NCI-H1436 treated with DMSO at 0.1 percent for 48 hours (cell line): ENCODE data around the gene ZNF668.
"Not testable (repeated sequence)": the region's sequence is repeated elsewhere in the genome, so short reads cannot be mapped to it uniquely, and the experiment has no call there.

Source experiments
- DNase-seq: peaks from one replicate; lab custom pipeline; 2025; lab: John Stamatoyannopoulos, UW

Gene ZNF668

DNA sequence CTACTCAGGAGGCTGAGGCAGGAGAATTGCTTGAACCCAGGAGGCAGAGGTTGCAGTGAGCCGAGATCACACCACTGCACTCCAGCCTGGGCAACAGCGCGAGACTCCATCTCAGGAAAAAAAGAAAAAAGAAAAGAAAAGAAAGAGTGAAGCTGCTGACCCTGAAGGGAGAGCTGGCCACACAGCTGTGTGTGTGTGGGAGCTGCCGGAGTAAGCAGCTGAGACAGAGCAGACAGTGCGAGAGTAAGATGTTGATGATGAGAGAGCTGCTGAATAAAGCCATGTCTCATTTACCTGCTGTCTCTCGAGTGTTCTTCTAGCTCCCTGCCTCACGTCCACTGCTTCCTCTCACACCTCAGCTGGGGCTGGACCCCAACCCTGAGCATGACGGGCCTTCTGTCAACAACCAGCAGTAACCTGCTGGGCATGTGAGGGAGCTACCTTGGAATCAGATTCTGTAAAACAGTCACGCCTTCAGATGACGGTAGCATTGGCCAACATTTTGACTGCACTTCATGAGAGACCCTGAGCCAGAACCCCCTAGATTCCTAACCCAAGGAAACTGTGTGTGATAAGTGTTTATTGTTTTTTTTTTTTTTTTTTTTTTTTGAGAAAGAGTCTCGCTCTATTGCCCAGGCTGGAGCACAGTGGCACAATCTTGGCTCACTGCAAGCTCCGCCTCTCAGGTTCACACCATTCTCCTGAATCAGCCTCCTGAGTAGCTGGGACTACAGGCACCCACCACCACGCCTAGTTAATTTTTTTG is 27.0 kb upstream of the ZNF668 start:
- not testable (repeated sequence) for DNase-seq

DNA sequence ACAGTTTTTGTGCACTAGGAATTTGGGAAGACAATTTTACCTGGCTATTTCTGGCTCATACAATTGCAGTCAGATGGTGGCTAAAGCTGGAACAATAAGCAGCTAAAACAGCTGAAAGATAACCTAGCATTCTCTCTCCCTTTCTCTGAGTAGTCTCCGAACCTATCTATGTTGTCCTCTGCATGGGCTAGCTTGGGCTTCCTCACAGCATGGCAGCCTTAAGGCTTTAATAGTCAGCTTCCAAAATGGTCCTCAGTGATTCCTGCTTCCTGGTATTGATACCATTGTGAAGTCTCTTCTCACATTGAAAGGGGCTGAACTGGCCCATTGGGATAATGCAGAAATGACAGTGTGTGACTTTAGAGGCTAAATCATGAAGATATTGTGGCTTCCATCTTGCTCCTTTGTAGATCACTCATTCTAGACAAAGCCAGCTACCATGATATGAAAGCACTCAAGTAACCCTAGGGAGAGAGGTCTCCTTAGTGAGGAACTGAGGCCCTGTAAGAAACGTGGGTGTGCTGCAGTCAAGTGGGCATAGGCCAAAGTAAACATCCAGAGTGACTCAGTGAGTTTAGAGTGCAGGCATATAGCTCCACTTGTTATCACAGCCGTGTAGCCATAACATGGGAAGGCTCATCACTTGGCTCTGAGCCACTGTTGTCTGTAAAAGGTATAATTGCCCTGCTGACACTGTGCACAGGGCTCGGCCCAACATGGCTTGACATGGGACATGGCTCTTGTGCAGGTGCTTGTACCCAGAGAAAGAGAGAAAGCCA is 26.0 kb upstream of the ZNF668 start:
- no peak for DNase-seq

DNA sequence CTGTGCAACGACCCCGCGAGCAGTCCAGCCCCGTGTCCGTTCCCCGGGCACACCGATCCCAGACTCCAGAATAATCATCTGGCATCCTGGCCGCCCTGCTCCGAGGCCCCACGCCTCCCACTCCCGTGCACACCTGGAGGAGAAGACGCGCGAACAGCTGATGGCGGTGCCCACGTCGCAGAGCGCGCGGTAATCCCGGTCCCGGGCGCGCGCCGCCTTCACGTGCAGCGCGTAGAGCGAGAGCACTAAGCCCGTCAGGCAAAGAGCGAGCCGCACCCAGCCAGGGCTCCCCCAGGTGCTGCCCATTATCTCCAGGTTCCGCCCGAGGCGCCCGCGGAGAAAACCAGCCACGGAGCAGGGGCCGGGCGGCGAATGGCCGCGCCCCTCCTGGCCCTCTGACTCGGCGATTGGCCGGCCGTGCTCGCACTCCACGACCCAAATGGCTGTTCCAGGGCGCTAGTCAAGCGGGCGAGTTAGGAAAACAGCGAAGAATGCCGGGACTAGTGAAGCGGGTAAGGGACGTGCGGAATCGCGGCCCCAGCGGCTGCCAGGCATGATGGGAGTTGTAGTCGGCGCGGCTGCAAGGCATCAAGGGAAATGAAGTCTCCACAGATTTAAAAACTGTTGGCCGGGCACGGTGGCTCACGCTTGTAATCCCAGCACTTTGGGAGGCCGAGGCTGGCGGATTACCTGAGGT is 20.5 kb upstream of the ZNF668 start, which contains the start of gene VKORC1:
Gene VKORC1 (minus strand): TSS at position 374 of the 697 bp plus-strand sequence. CDS start 68 bp downstream, at position 306.
- DNase-seq: peak; percentile 87

DNA sequence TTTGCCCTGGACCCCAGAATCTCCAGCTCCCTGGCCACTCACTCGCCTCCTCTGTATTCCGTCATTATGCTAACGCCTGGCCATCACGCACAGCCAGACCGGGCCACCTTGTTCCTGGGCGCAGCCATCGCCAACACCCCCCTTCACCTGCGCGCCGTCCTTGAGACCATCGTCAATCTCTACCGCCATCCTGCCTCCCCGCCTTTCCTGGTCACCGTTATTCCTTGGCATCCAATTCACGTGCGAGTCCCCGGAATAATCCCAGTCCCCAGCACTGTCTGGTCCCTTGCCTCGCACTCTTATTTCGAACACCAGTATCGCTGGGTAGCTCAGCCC is 20.0 kb upstream of the ZNF668 start:
- no peak for DNase-seq

DNA sequence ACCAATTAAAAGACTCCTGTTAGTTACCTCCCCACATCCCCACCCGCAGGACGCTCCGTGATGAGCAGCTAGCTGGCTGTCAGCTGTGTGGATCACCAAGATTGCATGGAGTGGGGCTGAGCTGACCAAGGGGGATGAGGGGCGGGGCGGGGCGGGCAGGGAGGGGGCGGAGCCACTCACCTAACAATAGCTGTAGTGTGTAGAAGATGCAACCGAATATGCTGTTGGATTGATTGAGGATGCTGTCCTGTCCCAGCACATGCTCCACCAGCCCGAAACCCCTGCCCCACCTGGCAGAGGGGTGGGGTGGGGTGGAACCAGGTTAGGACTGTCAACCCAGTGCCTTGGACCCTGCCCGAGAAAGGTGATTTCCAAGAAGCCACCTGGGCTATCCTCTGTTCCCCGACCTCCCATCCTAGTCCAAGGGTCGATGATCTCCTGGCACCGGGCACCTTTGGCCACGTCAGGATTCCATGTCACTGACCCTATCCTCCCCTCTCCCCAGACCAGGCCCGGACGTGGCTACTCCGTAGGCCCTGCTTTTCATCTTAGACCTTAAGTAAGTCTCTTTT is 19.2 kb upstream of the ZNF668 start:
- no peak for DNase-seq

DNA sequence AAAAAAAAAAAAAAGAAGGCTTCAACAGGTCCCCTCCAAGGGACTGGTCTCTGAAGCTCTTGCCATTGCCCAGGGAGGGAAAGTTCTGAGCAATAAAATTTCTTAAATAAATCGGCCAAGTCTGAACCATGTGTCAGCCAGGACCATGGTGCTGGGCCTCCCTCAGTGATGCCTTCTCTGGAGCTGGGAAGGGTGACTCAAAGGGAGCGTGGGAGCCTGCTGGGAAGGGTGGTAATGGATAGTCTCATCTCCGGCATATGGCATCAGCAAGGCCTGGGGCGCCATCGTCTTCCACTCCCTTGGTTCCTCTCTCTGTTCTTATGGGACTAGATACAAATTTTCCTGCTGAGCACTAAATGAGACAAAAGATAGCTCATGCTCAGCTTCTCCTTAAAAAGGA is 18.3 kb upstream of the ZNF668 start:
- DNase-seq: no peak

DNA sequence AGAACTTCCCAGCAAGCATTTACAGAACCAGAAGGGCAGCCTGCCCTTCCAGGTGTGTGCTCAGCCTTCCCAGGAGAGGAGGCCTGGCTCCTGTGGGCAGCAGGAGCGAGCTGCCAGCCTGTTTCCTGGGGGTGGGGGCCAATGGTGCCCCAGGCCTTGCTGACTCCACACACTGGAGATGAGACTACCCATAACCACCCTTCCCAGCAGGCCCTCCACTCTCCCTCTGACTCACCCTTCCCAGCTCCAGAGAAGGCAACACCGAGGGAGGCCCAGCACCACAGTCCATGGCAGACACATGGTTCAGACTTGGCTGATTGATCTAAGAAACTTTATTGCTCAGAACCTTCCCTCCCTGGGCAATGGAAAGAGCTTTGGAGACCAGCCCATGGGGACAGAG is 16.5 kb upstream of the ZNF668 start:
- DNase-seq: no peak

DNA sequence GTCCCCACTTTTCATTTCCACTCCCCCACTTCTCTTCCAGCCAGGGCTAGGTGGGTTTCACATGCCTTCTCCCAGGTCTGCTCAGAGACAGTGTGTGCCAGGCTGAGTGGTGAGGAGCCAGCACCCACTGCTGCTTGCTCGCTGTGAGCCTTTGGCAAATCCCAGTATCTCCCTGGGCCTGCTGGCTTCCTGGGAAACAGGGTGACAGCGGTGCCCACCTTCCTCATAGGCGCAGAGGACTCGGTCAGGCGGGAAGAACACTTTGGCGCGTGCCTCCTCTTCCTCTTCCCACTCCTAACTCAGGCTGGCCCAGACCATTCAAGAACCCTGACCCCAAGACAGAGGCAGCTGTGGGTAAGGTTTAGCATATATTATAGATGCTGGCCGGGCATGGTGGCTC is 15.2 kb upstream of the ZNF668 start:
- DNase-seq: no peak

DNA sequence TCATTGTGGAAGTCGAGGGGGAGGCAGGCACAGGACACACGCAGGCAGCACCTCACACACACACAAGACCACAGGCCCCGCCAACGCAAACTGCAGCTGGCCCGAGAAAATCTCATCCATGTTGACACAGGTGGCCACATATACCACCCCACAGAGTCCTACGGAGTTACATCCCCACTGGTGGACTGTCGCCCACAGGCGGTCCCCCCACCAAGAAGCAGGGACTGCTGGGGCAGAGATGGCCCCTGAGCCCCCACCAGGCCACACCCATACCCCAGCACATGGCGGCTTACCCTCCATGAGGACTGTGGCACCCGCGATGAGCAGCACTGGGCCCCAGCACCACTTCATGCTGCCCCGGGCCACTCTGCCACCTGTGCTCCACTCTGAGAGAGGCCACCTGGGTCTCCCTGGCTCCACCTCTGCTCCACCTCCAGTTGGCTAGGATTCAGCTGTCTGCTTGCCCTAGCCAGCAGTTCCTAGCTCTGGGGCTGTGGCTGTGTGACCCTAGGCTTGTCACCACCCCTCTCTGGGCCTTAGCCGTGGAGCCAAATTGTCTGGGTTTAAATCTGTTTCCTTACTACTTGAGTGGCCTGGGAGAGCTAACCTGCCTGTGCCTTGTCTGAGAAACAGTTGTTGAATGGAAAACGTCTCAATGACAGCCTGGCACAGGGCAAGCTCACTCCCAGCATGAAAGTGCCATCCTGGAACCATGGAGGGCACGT is 14.6 kb upstream of the ZNF668 start, which contains the start of gene PRSS53:
Gene PRSS53 (minus strand): TSS at position 485 of the 725 bp plus-strand sequence. CDS start 134 bp downstream, at position 351.
- DNase-seq: no peak

DNA sequence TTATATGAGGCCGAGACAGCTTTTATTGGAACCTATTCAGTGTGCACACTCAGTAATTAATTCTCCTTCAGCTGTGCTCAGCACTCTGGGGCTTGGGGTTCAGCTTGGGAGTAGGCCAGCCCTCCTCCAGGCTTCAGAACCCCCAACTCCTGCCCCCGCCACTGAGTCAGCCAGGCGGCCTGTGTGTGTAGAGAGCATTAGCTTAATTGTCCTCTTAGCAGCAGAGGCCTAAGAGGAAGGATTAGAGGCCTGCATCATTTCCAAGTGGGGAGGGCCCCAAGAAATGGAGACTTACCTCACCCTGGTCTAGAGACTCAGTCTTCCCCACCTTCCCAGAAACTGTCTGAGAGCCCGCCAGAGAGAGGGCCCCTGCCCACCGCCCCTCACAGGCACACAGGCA is 13.9 kb upstream of the ZNF668 start:
- no peak for DNase-seq

DNA sequence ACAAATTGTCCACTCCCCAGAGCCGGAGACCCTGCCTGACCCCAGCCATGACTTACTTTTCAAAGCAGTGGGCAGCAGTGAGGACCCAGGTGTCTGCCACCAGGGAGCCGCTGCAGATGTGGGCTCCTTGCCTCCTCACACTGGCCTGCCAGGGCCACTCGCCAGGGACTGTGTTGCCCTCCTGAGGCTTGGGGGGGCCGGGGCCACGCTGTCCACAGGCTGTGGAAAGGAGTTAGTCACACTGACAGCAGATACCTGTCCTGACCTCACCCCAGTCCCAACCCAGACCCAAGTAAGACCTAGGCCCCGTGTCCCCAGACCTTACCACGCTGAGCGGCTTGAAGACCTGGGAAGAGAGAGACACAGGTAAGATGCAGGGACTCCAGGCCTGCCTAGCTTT is 13.4 kb upstream of the ZNF668 start:
- no peak for DNase-seq

DNA sequence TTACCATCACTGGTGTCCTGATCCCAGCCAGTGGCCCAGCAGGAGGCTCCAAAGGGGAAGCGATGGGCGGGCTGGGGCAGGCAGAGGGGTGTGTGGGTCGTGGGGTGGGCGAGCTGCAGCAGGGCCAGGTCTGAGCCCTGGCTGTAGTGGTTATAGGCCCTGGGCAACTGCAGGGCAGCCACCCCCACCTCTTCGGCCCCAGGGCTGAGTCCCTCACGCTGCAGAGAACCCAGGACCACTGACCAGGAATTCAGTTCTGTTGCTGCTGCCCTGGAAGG is 12.5 kb upstream of the ZNF668 start:
- no peak for DNase-seq

DNA sequence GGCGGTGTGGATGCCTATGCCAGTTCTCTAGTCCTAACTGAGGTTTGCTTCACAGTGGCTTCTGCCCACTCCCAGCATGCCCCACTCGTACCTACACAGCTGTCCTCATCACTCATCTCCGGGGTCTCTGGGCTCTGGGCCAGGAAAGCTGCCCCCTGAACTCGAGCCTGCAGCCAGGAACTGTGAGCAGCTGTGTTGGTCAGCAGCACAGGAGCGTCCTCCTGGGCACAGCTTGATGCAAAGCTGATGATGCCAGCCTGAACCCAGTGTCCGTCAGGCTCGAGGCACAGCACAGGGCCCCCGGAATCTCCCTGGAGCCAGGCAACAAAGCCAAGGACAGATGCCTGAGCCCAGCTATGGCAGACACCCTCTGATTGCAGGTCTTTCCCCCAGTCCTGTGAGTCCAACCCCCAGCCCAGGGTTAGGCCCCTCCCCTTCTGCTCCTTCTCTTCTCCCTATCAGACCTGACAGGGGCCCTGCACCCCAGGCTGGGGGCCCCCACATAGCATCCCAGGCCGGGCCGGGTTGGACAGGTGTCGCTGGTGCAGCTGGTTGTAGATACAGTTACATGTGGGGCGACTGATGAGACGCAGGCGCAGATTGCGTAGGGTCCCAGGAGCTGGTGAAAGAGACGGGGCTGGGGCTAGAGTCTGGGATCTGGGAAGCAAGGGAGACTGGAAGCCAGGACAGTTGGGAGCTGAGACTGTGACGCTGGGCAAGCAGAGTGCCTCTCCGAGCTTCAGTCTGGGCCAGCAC is 12.0 kb upstream of the ZNF668 start:
- DNase-seq: no peak

DNA sequence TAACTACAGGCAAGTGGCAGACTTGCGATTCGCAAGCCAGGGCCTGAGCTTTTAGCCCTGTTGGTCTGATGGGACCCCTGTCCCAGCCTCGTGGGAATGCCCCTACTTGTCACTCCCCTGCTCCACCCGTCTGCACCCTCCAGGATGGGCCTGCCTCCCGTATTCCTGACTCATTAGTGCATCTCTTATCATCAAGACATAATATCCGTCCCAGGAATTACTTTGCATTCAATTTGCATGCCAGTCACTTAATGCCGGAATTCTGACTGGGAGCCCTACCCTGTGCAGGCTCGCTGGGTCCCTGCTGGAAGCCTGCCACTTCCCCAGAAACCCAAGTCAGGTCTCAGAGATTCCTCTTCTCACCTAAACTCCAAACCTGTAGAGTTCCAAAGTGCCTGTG is 11.4 kb upstream of the ZNF668 start:
- no peak for DNase-seq

DNA sequence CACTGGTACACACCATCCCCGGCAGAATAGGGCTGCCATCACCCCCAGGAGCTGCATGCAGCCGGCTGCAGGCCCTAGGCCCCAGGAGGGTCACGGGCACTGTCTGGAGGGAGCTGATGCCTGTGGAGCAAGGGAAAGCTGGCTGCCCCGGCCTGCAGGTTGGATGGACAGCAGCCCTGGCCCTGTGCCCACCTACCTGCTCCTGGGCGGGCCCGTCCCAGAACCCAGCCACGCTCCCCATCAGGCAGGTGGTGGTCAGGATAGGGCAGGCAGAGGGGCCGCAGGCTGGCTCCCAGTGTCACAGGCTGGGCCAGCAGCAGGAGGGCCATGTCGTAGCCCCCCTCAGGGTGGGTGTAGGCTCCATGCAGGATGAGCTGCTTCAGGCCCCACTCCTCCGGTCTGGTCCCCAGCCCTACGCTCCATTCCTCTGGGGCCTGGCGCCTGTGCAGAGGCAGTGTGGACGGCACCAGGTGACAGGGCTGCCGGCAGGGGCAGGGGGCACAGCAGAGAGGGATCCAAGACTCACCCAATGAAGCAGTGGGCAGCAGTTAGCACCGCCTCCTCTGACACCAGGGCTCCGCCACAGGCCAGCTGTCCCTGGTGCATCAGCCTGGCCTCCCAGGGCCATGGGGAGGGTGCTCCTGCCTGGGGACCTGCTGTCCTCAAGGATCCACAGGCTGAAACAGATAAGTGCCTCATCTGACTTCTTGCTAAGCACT is 10.7 kb upstream of the ZNF668 start:
- no peak for DNase-seq

DNA sequence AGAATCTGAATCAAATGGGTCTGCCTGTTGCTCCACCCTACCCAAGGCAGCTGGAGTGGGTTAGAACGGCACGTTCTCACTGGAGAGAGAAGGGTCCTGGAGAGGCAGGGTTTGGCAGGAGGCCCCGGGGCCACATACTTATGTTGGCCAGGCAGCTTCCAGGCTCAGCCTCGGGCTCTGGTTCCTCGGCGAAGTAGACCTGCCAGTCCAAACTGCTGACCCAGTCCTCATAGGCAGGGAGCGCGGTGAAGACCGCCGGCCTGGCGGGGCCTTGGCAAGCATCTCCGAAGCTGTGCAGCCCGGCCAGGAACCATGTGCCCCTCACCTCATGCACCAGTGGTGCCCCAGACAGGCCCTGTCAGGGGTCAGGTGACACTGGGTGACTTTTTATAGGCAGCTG is 9.9 kb upstream of the ZNF668 start:
- no peak for DNase-seq

DNA sequence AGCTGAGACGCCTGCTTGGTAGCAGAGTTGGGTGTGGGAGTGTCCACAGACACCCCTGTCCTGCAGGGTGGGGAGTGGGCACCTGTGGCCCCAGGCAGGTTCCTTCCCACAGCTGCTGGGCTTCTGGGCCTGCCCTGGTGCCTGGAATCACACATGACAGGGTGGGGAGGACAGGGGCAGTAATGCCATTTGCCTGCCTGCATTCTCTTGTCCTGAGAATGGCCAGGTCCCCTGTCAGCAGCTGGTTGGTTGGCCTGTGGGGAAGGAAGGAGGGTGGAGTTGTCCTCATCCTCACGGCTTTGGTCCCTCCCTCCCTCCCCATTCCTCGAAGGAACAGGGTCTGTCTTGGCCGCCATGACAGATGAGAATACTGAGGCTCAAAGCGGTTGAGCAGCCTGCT is 9.5 kb upstream of the ZNF668 start:
- DNase-seq: no peak

DNA sequence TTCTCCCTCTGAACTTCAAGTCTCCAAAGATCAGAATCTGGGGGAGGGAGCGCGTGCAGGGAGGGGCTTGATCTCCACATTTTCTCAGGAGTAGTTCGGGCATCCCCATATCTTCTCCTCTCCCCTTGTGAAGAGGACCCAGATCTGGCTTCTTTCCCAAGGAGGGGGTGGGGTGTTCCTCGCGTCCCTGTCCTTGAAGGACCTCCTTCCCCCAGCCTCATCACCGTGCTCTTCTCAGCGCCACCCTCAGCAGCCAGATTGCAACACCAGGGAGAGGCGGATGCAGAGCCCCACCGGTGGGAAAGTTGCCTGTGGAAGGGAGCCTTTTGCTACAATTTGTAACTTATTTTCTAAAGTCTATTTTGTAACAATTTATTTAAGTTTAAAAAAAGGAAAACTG is 9.0 kb upstream of the ZNF668 start:
- no peak for DNase-seq

DNA sequence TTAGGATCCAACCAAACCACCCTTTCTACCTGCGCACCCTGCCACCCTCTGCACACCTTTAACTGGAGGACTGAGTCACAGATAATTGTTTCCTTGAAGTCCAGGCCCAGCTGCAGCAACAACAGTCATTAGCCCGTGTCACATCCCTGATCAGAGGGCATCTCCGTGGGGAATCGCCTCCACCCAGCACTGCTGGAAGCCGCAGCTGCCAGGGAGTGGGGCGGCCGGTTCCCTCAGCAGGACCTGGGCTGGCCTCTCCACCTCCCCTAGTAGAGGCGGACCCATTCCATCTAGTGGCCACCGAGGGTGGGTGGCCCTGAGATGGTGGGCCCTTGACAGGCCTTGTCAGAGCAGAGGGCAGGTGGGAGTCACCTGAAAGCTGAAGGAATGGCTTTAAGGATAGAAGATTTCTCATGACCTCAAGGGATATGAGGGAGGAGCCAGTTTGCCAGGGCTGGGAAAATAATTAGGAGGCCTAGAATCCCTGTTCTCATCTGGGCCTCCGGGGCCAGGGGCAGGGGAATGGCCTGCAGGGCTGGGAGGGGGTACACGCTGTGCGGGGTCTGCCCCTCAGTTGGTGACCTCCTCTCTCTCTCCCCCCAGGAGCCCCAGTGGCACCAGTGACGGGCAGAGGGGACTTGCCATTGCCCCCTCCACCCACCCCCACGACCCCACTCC is 8.5 kb upstream of the ZNF668 start:
- DNase-seq: no peak
